ENCODE data around the gene MLIP. TPM values are rescaled to one million over a fixed set of nuclear protein-coding genes. Genes with fewer than 3 reads are reported as not detected.

The MLIP gene
- polyA plus RNA-seq, 2 donors: 4.1 to 4.7 TPM

GRCh38 chr6:54299542-54300269, 188.5 kb downstream of the MLIP start:
- Histone ChIP-seq H3K9me3 (ENCODE audit: control insufficient read depth in 2 of 2, insufficient read depth in 1 of 2, low read depth in 1 of 2, low read length in 1 of 2) (peaks cover 3 to 5% of the 10 kb centered on the region in 2 donors), H3K27me3 (ENCODE audit: control insufficient read depth in 1 of 2, insufficient read depth in 2 of 2, low read length in 2 of 2) (no peaks in the 10 kb centered on the region), H3K36me3 (ENCODE audit: control insufficient read depth in 2 of 2, insufficient read depth in 2 of 2, low read length in 1 of 2) (no peaks in the 10 kb centered on the region), H3K4me1 (ENCODE audit: control insufficient read depth in 2 of 2, insufficient read depth in 2 of 2, low read length in 1 of 2) (no peaks in the 10 kb centered on the region), H3K27ac (ENCODE audit: low read depth in 2 of 2, low read length in 1 of 2) (no peak overlapping the region), H3K4me3 (ENCODE audit: low read depth in 1 of 2, low read length in 2 of 2) (no peak overlapping the region)
- 77 to 87% methylated on average over 2 of the region's 2 CpGs for WGBS, 2 donors

GRCh38 chr6:54301770-54302169, 190.5 kb downstream of the MLIP start:
- H3K36me3 ChIP-seq (ENCODE audit: control insufficient read depth in 2 of 2, insufficient read depth in 2 of 2, low read length in 1 of 2): no peaks in the 10 kb centered on the region
- no peaks in the 10 kb centered on the region for H3K4me1 ChIP-seq (ENCODE audit: control insufficient read depth in 2 of 2, insufficient read depth in 2 of 2, low read length in 1 of 2)

GRCh38 chr6:54307439-54307910, 196.2 kb downstream of the MLIP start:
- Histone ChIP-seq H3K27me3 (ENCODE audit: control insufficient read depth in 1 of 2, insufficient read depth in 2 of 2, low read length in 2 of 2) (no peaks in the 10 kb centered on the region), H3K4me1 (ENCODE audit: control insufficient read depth in 2 of 2, insufficient read depth in 2 of 2, low read length in 1 of 2) (no peaks in the 10 kb centered on the region), H3K9me3 (ENCODE audit: control insufficient read depth in 2 of 2, insufficient read depth in 1 of 2, low read depth in 1 of 2, low read length in 1 of 2) (no peaks in the 10 kb centered on the region), H3K27ac (ENCODE audit: low read depth in 2 of 2, low read length in 1 of 2) (no peak overlapping the region), H3K4me3 (ENCODE audit: low read depth in 1 of 2, low read length in 2 of 2) (no peak overlapping the region), H3K36me3 (ENCODE audit: control insufficient read depth in 2 of 2, insufficient read depth in 2 of 2, low read length in 1 of 2) (no peaks in the 10 kb centered on the region)
- 40 to 69% methylated on average over 2 of the region's 2 CpGs for WGBS, 2 donors

More at GRCh38 chr6:54301770-54302169, 190.5 kb downstream of the MLIP start:
- Histone ChIP-seq H3K27me3 (ENCODE audit: control insufficient read depth in 1 of 2, insufficient read depth in 2 of 2, low read length in 2 of 2) (no peaks in the 10 kb centered on the region), H3K27ac (ENCODE audit: low read depth in 2 of 2, low read length in 1 of 2) (no peak overlapping the region), H3K4me3 (ENCODE audit: low read depth in 1 of 2, low read length in 2 of 2) (no peak overlapping the region), H3K9me3 (ENCODE audit: control insufficient read depth in 2 of 2, insufficient read depth in 1 of 2, low read depth in 1 of 2, low read length in 1 of 2) (no peaks in the 10 kb centered on the region)

GRCh38 chr6:54308289-54308985, 197.2 kb downstream of the MLIP start, which contains the start of gene TINAG:
TSS of gene TINAG (plus strand) at chr6:54308441. CDS start at chr6:54308551, 110 bp downstream.
- Histone ChIP-seq H3K27ac (ENCODE audit: low read depth in 2 of 2, low read length in 1 of 2) (no peak within 1 kb of the TSS), H3K4me1 (ENCODE audit: control insufficient read depth in 2 of 2, insufficient read depth in 2 of 2, low read length in 1 of 2) (no peaks in the 10 kb centered on the region), H3K36me3 (ENCODE audit: control insufficient read depth in 2 of 2, insufficient read depth in 2 of 2, low read length in 1 of 2) (no peaks in the 10 kb centered on the region), H3K27me3 (ENCODE audit: control insufficient read depth in 1 of 2, insufficient read depth in 2 of 2, low read length in 2 of 2) (no peaks in the 10 kb centered on the region), H3K4me3 (ENCODE audit: low read depth in 1 of 2, low read length in 2 of 2) (no peak within 1 kb of the TSS), H3K9me3 (ENCODE audit: control insufficient read depth in 2 of 2, insufficient read depth in 1 of 2, low read depth in 1 of 2, low read length in 1 of 2) (no peaks in the 10 kb centered on the region)
- 79 to 87% methylated on average over 10 of the region's 10 CpGs for WGBS, 2 donors

GRCh38 chr6:54308986-54309315, 197.7 kb downstream of the MLIP start:
- no peaks in the 10 kb centered on the region for H3K27me3 ChIP-seq (ENCODE audit: control insufficient read depth in 1 of 2, insufficient read depth in 2 of 2, low read length in 2 of 2)
- 90 to 92% methylated on average over 4 of the region's 4 CpGs for WGBS, 2 donors
- no peaks in the 10 kb centered on the region for H3K9me3 ChIP-seq (ENCODE audit: control insufficient read depth in 2 of 2, insufficient read depth in 1 of 2, low read depth in 1 of 2, low read length in 1 of 2)
- H3K4me3 ChIP-seq (ENCODE audit: low read depth in 1 of 2, low read length in 2 of 2): no peak overlapping the region
- H3K27ac ChIP-seq (ENCODE audit: low read depth in 2 of 2, low read length in 1 of 2): no peak overlapping the region
- no peaks in the 10 kb centered on the region for H3K4me1 ChIP-seq (ENCODE audit: control insufficient read depth in 2 of 2, insufficient read depth in 2 of 2, low read length in 1 of 2)
- no peaks in the 10 kb centered on the region for H3K36me3 ChIP-seq (ENCODE audit: control insufficient read depth in 2 of 2, insufficient read depth in 2 of 2, low read length in 1 of 2)

GRCh38 chr6:54310377-54311152, 199.3 kb downstream of the MLIP start:
- 88 to 93% methylated on average over 1 of the region's 1 CpG for WGBS, 2 donors
- H3K4me3 ChIP-seq (ENCODE audit: low read depth in 1 of 2, low read length in 2 of 2): no peak overlapping the region
- no peak overlapping the region for H3K27ac ChIP-seq (ENCODE audit: low read depth in 2 of 2, low read length in 1 of 2)
- no peaks in the 10 kb centered on the region for H3K36me3 ChIP-seq (ENCODE audit: control insufficient read depth in 2 of 2, insufficient read depth in 2 of 2, low read length in 1 of 2)
- no peaks in the 10 kb centered on the region for H3K27me3 ChIP-seq (ENCODE audit: control insufficient read depth in 1 of 2, insufficient read depth in 2 of 2, low read length in 2 of 2)
- no peaks in the 10 kb centered on the region for H3K4me1 ChIP-seq (ENCODE audit: control insufficient read depth in 2 of 2, insufficient read depth in 2 of 2, low read length in 1 of 2)
- H3K9me3 ChIP-seq (ENCODE audit: control insufficient read depth in 2 of 2, insufficient read depth in 1 of 2, low read depth in 1 of 2, low read length in 1 of 2): no peaks in the 10 kb centered on the region

GRCh38 chr6:54315656-54316055, 204.4 kb downstream of the MLIP start:
- Histone ChIP-seq H3K4me1 (ENCODE audit: control insufficient read depth in 2 of 2, insufficient read depth in 2 of 2, low read length in 1 of 2) (no peaks in the 10 kb centered on the region), H3K27ac (ENCODE audit: low read depth in 2 of 2, low read length in 1 of 2) (no peak overlapping the region), H3K27me3 (ENCODE audit: control insufficient read depth in 1 of 2, insufficient read depth in 2 of 2, low read length in 2 of 2) (no peaks in the 10 kb centered on the region), H3K4me3 (ENCODE audit: low read depth in 1 of 2, low read length in 2 of 2) (no peak overlapping the region), H3K9me3 (ENCODE audit: control insufficient read depth in 2 of 2, insufficient read depth in 1 of 2, low read depth in 1 of 2, low read length in 1 of 2) (no peaks in the 10 kb centered on the region), H3K36me3 (ENCODE audit: control insufficient read depth in 2 of 2, insufficient read depth in 2 of 2, low read length in 1 of 2) (no peaks in the 10 kb centered on the region)
- 67 to 68% methylated on average over 4 of the region's 4 CpGs for WGBS, 2 donors

Other genes starting within 250 kb of the MLIP start
- not detected for gene TINAG, start 197.0 kb downstream of the MLIP start, polyA plus RNA-seq